Stomach smooth muscle (tissue), 2 donors: ENCODE measurements around the gene DNMT1.

Source experiments
- H3K27ac ChIP-seq: one replicate; pipeline ENCODE4 v1.7.0; 2013; ENCODE audit warnings: mild to moderate bottlenecking, low read length, inconsistent platforms
- H3K27me3 ChIP-seq, 2 donors: one replicate each; pipeline ENCODE4 v1.7.0; 2013; ENCODE audit warnings: low read length in 2 of 2; ENCODE audit not compliant: insufficient read depth in 2 of 2, control insufficient read depth in 1 of 2
- H3K36me3 ChIP-seq, 2 donors: one replicate each; pipeline ENCODE4 v1.7.0; 2013; ENCODE audit warnings: low read length in 2 of 2; ENCODE audit not compliant: control insufficient read depth in 2 of 2, insufficient read depth in 2 of 2
- H3K4me1 ChIP-seq: one replicate; pipeline ENCODE4 v1.7.0; 2013; ENCODE audit warnings: low read length; ENCODE audit not compliant: control insufficient read depth, insufficient read depth
- H3K4me3 ChIP-seq, 2 donors: one replicate each; pipeline ENCODE4 v1.7.0; 2013; ENCODE audit warnings: low read length in 2 of 2
- H3K9ac ChIP-seq, 2 donors: one replicate each; pipeline ENCODE4 v1.7.0; 2013; ENCODE audit warnings: low read length in 2 of 2, mild to moderate bottlenecking in 1 of 2
- H3K9me3 ChIP-seq, 2 donors: one replicate each; pipeline ENCODE4 v1.7.0; 2013; ENCODE audit warnings: low read length in 2 of 2; ENCODE audit not compliant: control insufficient read depth in 2 of 2
- donor health status: healthy.
- donor health status: Pancreatic carcinoma.

The DNMT1 gene

DNA sequence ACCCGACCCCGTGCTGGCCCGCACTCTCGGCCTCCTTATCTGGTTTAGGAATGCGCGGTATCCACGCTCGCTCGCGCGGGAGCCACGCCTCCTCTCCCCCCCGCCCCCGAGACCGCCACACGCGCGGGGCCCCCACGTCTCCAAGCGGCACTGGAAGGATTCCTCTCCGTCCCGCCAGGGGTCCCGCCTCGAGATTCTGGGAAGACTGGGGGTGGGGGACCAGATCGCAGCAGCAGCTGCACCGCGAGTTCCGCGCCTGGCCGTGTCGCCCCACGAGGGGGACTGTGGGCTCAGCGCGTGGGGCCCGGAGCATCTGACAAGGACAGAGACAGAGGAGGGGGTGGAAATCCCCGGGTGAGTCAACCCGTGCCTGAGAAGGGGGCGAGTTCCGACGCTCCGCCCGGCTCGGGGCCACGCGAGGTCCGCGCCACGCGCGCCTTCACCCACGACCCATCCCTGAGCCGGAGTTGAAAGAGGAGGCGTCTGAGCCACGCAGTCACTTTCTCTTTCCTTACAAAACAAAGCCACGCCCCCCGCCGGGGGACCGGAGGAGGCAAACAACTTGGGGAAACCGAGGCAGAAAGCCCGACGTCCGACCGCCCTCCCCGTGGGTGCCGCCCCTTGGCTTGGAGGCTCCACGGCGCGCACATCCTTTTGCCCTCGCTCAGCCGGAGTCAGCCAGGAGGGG is 35.6 kb upstream of the DNMT1 start:
- Histone ChIP-seq H3K9ac (peak overlapping the region; percentile 68 to 75), H3K4me1 (peaks cover 26% of the 10 kb centered on the region), H3K4me3 (peak overlapping the region; percentile 72 to 85), H3K27me3 (no peaks in the 10 kb centered on the region), H3K9me3 (no peaks in the 10 kb centered on the region), H3K27ac (peak overlapping the region; percentile 60), H3K36me3 (no peaks in the 10 kb centered on the region)

- H3K4me3 ChIP-seq = peak overlapping the region in 1 of 2 donors; percentile 40
- H3K4me1 ChIP-seq = peaks cover 26% of the 10 kb centered on the region
- H3K27me3 ChIP-seq = no peaks in the 10 kb centered on the region
- H3K9ac ChIP-seq = no peak overlapping the region
- H3K9me3 ChIP-seq = no peaks in the 10 kb centered on the region
- peaks cover 0 to 4% of the 10 kb centered on the region in 2 donors for H3K36me3 ChIP-seq
- H3K27ac ChIP-seq = no peak overlapping the region
These were observed 34.2 kb upstream of the DNMT1 start for GRCh38 chr19:10228920-10229319.

DNA sequence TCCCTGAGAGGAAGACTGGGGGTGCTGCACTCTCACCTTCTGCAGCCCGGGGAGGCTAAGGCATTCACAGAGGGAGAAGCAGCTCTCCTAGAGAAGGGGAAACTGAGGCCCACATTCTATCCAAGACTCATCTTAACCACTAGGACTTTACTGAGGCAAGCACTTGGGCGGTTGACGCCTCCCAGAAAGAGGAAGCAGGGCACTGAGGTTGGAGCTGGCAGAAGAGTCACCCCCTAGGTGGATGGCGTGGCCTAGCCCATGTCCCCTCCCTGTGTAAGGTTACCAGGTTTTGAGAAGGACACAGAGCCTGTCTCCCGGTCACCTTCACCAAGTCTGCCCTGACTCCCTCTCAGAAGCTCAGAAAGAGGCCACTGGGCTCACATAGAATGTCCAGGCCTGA is 33.6 kb upstream of the DNMT1 start:
- no peak overlapping the region for H3K9ac ChIP-seq
- no peaks in the 10 kb centered on the region for H3K27me3 ChIP-seq
- H3K9me3 ChIP-seq = no peaks in the 10 kb centered on the region
- H3K36me3 ChIP-seq = peaks cover 0 to 4% of the 10 kb centered on the region in 2 donors
- H3K4me1 ChIP-seq = peaks cover 26% of the 10 kb centered on the region
- no peak overlapping the region for H3K27ac ChIP-seq
- peak overlapping the region in 1 of 2 donors; percentile 40 for H3K4me3 ChIP-seq

- H3K27ac ChIP-seq = peak overlapping the region; percentile 55
- H3K27me3 ChIP-seq = no peaks in the 10 kb centered on the region
- peaks cover 26% of the 10 kb centered on the region for H3K4me1 ChIP-seq
- H3K9me3 ChIP-seq = no peaks in the 10 kb centered on the region
- peak overlapping the region; percentile 19 to 44 for H3K4me3 ChIP-seq
- H3K36me3 ChIP-seq = peaks cover 0 to 4% of the 10 kb centered on the region in 2 donors
- no peak overlapping the region for H3K9ac ChIP-seq
These were observed 32.5 kb upstream of the DNMT1 start for GRCh38 chr19:10227026-10227971.

DNA sequence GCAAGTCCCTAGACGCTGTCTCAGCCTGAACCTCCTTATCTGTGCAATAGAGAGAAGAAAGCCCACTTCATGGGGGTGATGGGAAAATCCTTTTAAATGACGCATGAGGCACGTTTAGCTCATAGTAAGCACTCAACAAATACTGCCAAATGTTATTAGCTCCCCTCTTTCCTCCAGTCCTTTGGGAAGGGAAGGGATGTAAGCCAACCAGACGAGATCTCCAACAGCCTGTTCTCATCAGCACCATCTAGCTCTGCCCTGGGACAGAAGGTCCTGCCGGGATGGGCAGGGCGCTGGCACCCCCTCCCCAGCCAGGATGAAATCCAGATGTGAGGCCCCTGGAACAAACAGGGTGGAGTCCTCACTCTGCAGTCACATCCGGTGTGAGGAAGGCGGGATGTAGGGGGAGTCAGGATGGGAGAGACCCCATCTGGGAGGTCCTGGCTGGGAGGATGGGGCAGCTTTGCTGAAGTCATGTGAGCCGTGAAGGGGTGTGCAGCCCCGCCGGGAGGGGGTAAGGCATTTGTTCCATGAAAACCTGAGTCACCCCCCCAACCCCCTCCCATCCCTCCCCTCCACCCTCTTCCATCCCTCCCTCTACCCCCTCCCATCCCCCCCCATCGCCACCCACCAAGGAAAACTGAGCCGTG is 31.7 kb upstream of the DNMT1 start:
- Histone ChIP-seq H3K36me3 (peaks cover 0 to 4% of the 10 kb centered on the region in 2 donors), H3K27me3 (no peaks in the 10 kb centered on the region), H3K4me3 (no peak overlapping the region), H3K9ac (no peak overlapping the region), H3K4me1 (peaks cover 24% of the 10 kb centered on the region), H3K9me3 (no peaks in the 10 kb centered on the region), H3K27ac (peak overlapping the region; percentile 55)

- H3K4me3 ChIP-seq = no peak overlapping the region
- H3K4me1 ChIP-seq = peaks cover 23% of the 10 kb centered on the region
- peak overlapping the region; percentile 55 for H3K27ac ChIP-seq
- H3K9ac ChIP-seq = no peak overlapping the region
- peaks cover 0 to 4% of the 10 kb centered on the region in 2 donors for H3K36me3 ChIP-seq
- no peaks in the 10 kb centered on the region for H3K27me3 ChIP-seq
- H3K9me3 ChIP-seq = no peaks in the 10 kb centered on the region
These were observed 31.2 kb upstream of the DNMT1 start for GRCh38 chr19:10226021-10226375.

GRCh38 chr19:10224337-10224736 is 29.6 kb upstream of the DNMT1 start:
- H3K4me3 ChIP-seq = no peak overlapping the region
- H3K27ac ChIP-seq = no peak overlapping the region

DNA sequence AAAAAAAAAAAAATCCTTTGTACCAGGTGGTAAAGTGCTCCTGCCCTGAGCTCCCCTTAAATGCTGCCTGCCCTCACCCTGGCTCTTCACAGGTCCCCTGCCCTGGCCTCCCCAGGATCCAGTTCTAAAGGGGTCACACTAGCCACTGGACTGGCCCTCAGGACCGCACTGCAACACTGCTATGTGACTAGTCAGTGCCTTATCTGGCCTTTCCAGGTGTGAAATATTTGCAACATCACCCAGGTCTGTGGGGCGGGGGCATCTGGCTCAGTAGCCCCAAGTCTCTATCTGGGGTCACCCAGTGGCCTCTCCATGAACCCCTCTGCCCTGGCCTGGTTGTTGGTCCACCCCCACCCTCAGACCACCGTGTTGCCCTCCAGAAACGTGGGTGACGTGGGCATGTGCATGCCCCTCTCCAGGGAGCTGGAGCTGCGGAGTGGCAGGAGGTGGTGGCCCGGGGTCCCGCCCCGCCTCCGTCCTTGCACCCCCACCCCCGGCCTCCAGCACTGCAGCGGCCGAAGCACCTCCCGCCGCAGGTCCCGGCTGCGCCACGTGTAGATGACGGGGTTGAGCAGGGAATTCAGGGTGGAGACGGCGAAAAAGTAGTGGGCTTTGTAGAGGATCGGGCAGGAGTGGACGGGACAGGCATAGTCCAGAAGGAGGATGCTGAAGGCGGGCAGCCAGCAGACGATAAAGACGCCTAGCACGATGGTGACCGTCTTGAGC is 28.9 kb upstream of the DNMT1 start:
- H3K36me3 ChIP-seq = peaks cover 0 to 4% of the 10 kb centered on the region in 2 donors
- no peak overlapping the region for H3K4me3 ChIP-seq
- H3K27me3 ChIP-seq = no peaks in the 10 kb centered on the region
- no peak overlapping the region for H3K9ac ChIP-seq
- H3K27ac ChIP-seq = no peak overlapping the region
- H3K4me1 ChIP-seq = peaks cover 8% of the 10 kb centered on the region
- no peaks in the 10 kb centered on the region for H3K9me3 ChIP-seq

More at GRCh38 chr19:10224337-10224736, 29.6 kb upstream of the DNMT1 start:
- Histone ChIP-seq H3K36me3 (peaks cover 0 to 4% of the 10 kb centered on the region in 2 donors), H3K9me3 (no peaks in the 10 kb centered on the region), H3K4me1 (peaks cover 8% of the 10 kb centered on the region), H3K9ac (no peak overlapping the region), H3K27me3 (no peaks in the 10 kb centered on the region)

DNA sequence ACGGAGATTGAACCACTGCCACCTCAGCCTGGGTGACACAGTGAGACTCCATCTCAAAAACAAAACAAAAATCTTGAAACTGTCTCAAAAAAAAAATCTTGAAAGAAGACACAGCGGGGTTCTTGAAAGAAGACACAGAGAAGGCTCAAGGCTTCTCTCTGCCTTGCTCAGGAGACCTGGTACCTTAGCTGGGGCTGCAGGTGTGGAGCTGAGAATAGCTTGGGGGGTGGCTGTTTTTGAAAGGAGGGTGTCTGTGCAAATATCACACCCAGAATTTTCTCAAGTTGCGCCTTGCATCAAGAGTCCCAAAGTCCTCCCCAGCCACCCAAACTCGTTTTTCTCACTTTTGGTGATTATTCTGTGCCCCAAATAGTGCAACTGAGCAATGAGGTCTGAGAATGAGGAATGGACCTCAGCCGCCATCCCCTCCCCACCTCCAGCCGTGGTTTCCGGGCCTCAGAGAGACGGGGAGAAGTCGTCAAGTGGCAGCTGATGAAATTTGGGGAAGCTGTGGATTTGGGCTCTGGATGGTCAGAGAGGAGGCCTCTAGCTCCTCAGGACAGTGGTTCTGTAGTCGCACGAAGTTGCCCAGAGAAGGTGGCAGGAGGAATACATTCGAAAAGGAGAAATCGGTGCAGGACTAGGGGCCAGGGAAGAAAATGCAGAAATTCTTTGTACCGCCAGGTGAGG is 27.6 kb upstream of the DNMT1 start:
- H3K4me1 ChIP-seq = peaks cover 8% of the 10 kb centered on the region
- no peak overlapping the region for H3K27ac ChIP-seq
- H3K36me3 ChIP-seq = peaks cover 0 to 4% of the 10 kb centered on the region in 2 donors
- H3K27me3 ChIP-seq = no peaks in the 10 kb centered on the region
- H3K4me3 ChIP-seq = no peak overlapping the region
- no peak overlapping the region for H3K9ac ChIP-seq
- H3K9me3 ChIP-seq = no peaks in the 10 kb centered on the region

DNA sequence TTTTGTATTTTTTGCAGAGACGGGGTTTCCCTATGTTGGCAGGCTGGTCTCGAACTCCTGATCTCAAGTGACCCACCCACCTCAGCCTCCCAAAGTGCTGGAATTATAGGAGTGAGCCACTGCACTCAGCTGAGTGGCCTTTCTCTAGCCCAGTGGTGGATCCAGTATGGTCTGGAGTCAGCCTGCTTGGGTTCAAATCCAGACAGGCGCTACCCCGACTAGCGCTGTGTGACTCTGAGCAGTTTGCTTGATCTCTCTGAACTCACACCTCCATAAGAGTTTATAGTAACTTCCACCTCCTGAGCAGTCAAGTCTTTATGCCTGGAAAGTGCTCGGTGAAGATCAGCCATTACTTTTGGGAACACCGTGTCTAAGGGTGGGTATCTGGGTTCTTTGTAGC is 25.9 kb upstream of the DNMT1 start:
- Histone ChIP-seq H3K36me3 (peaks cover 0 to 4% of the 10 kb centered on the region in 2 donors), H3K27ac (no peak overlapping the region), H3K9me3 (no peaks in the 10 kb centered on the region), H3K4me3 (no peak overlapping the region), H3K9ac (no peak overlapping the region), H3K27me3 (no peaks in the 10 kb centered on the region), H3K4me1 (no peaks in the 10 kb centered on the region)
